ENCODE measurements around the gene RBPJL. TPM values are rescaled to one million over a fixed set of nuclear protein-coding genes. Genes with fewer than 3 reads are reported as not detected.

The RBPJL gene
- total RNA-seq, 1 experiment from 2014 or later: 0.85 TPM

DNA sequence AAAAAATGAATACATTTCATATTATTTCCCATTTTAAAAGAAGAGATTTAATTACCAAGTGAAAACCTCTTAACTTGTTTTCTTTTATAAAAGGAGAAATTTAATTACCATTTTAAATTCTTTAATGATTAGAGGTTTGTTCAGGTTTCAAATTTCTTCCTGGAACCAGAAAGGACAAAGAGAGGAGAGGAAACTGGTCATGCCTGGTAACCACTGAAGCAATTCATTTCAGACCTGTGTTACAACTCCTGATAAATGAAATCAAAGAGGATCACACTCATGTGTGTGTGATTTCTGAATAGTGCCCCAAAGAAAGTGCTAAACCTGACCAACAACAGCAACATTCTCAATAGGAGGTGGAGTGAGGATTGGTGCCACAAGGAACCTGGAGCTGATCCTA lies 39.7 kb upstream of the RBPJL start:
- H3K36me3 Mint-ChIP-seq: no peaks in the 10 kb centered on the region
- DNase-seq (ENCODE audit: low spot score) (no peak), ATAC-seq (no peak)
- POLR2A ChIA-PET: no interaction called here
- H3K9me3 Mint-ChIP-seq: no peaks in the 10 kb centered on the region
- TF ChIP-seq STAT6 (CRISPR knock-in tag; conservative IDR thresholded peaks at IDR 0.05; ENCODE audit: low read depth) (no peak), ETV6 (CRISPR knock-in tag; IDR thresholded peaks at IDR 0.05) (no peak), ZBTB43 (CRISPR knock-in tag; IDR thresholded peaks at IDR 0.05) (no peak)
- TF ChIP-seq, protein P1, sequence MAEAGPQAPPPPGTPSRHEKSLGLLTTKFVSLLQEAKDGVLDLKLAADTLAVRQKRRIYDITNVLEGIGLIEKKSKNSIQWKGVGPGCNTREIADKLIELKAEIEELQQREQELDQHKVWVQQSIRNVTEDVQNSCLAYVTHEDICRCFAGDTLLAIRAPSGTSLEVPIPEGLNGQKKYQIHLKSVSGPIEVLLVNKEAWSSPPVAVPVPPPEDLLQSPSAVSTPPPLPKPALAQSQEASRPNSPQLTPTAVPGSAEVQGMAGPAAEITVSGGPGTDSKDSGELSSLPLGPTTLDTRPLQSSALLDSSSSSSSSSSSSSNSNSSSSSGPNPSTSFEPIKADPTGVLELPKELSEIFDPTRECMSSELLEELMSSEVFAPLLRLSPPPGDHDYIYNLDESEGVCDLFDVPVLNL (CRISPR knock-in tag; IDR thresholded peaks at IDR 0.05; ENCODE audit: borderline replicate concordance, low read depth): no peak
- TF ChIP-seq, protein P2, sequence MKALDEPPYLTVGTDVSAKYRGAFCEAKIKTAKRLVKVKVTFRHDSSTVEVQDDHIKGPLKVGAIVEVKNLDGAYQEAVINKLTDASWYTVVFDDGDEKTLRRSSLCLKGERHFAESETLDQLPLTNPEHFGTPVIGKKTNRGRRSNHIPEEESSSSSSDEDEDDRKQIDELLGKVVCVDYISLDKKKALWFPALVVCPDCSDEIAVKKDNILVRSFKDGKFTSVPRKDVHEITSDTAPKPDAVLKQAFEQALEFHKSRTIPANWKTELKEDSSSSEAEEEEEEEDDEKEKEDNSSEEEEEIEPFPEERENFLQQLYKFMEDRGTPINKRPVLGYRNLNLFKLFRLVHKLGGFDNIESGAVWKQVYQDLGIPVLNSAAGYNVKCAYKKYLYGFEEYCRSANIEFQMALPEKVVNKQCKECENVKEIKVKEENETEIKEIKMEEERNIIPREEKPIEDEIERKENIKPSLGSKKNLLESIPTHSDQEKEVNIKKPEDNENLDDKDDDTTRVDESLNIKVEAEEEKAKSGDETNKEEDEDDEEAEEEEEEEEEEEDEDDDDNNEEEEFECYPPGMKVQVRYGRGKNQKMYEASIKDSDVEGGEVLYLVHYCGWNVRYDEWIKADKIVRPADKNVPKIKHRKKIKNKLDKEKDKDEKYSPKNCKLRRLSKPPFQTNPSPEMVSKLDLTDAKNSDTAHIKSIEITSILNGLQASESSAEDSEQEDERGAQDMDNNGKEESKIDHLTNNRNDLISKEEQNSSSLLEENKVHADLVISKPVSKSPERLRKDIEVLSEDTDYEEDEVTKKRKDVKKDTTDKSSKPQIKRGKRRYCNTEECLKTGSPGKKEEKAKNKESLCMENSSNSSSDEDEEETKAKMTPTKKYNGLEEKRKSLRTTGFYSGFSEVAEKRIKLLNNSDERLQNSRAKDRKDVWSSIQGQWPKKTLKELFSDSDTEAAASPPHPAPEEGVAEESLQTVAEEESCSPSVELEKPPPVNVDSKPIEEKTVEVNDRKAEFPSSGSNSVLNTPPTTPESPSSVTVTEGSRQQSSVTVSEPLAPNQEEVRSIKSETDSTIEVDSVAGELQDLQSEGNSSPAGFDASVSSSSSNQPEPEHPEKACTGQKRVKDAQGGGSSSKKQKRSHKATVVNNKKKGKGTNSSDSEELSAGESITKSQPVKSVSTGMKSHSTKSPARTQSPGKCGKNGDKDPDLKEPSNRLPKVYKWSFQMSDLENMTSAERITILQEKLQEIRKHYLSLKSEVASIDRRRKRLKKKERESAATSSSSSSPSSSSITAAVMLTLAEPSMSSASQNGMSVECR (CRISPR knock-in tag; IDR thresholded peaks at IDR 0.05; ENCODE audit: borderline replicate concordance): no peak
- TF ChIP-seq, protein P3, sequence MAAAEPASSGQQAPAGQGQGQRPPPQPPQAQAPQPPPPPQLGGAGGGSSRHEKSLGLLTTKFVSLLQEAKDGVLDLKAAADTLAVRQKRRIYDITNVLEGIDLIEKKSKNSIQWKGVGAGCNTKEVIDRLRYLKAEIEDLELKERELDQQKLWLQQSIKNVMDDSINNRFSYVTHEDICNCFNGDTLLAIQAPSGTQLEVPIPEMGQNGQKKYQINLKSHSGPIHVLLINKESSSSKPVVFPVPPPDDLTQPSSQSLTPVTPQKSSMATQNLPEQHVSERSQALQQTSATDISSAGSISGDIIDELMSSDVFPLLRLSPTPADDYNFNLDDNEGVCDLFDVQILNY (CRISPR knock-in tag; IDR thresholded peaks at IDR 0.05): no peak
- H3K27me3 Mint-ChIP-seq (ENCODE audit: low read depth): no peaks in the 10 kb centered on the region; the same call in 1 of the 2 replicates
- H3K4me1 Mint-ChIP-seq: peaks cover 11% of the 10 kb centered on the region
- no peak overlapping the region for H3K27ac Mint-ChIP-seq
- no peak overlapping the region for H3K4me3 Mint-ChIP-seq
- CTCF ChIA-PET: interaction anchor here (0.9 to 1.5 kb wide), 2 partner anchors 34 to 128 kb away, joined by 3 to 5 read pairs; no protein-coding TSS in a partner anchor

DNA sequence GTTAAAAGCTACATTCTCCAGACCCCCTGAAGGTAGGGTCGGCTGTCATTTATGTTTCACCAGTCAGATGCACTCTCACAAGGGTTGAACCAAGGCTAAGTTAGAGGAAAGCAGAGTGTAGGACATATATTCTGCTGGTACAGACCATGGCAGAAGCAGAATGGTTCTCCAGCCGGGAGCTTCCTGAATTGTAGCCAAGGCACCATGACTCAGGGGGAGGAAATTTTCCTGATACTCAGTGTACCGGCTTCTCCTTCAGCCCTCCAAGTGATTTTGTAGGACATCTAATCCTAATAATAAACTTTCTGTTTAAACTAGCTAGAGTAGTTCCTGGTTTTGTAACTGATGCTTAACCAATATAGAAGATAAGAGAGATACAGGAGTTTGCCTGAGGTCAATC lies 38.1 kb upstream of the RBPJL start:
- H3K27me3 Mint-ChIP-seq (ENCODE audit: low read depth): no peaks in the 10 kb centered on the region; the same call in 1 of the 2 replicates
- POLR2A ChIA-PET: no interaction called here
- no peak overlapping the region for H3K27ac Mint-ChIP-seq
- DNase-seq (ENCODE audit: low spot score): no peak
- H3K4me1 Mint-ChIP-seq: peaks cover 17% of the 10 kb centered on the region
- H3K4me3 Mint-ChIP-seq: no peak overlapping the region
- H3K36me3 Mint-ChIP-seq: no peaks in the 10 kb centered on the region
- ATAC-seq: no peak
- CTCF ChIA-PET: interaction anchor here (0.8 to 2.5 kb wide), 5 partner anchors 22 to 157 kb away, joined by 3 to 11 read pairs (median 4); no protein-coding TSS in a partner anchor
- H3K9me3 Mint-ChIP-seq: no peaks in the 10 kb centered on the region
- TF ChIP-seq OVOL2 (CRISPR knock-in tag; IDR thresholded peaks at IDR 0.05; ENCODE audit: borderline replicate concordance) (no peak), NFE2L1 (CRISPR knock-in tag; IDR thresholded peaks at IDR 0.05) (no peak), E2F1 (CRISPR knock-in tag; IDR thresholded peaks at IDR 0.05) (no peak), ZNF281 (CRISPR knock-in tag; IDR thresholded peaks at IDR 0.05) (no peak), SP1 (CRISPR knock-in tag; conservative IDR thresholded peaks at IDR 0.05) (no peak), FOXJ3 (CRISPR knock-in tag; IDR thresholded peaks at IDR 0.05; ENCODE audit: borderline replicate concordance) (no peak), SOX15 (CRISPR knock-in tag; IDR thresholded peaks at IDR 0.05) (no peak), USF1 (CRISPR knock-in tag; IDR thresholded peaks at IDR 0.05) (no peak), TEAD1 (CRISPR knock-in tag; IDR thresholded peaks at IDR 0.05) (no peak), NR2C2 (CRISPR knock-in tag; IDR thresholded peaks at IDR 0.05) (no peak), EMX1 (CRISPR knock-in tag; IDR thresholded peaks at IDR 0.05) (no peak)
- TF ChIP-seq, protein P1 (CRISPR knock-in tag; IDR thresholded peaks at IDR 0.05; ENCODE audit: borderline replicate concordance, low read depth): no peak

Measured in WTC11 (cell line).